T-helper 1 cell treated with Interleukin-12 subunit alpha and Interleukin-12 subunit beta and Interleukin-4 antibody, amounts not matched to agents 30 ng/mL and 1 ng/mL, for 36 hours (primary cell): Measurements from ENCODE around the gene ZCCHC24. TPM values are rescaled to one million over a fixed set of nuclear protein-coding genes. Genes with fewer than 3 reads are reported as not detected.

ENCODE experiments used
- intact Hi-C: fragments of 100-400 bp; cut with micrococcal nuclease; formaldehyde crosslinking; loops from one replicate; pipeline ENCODE4 v1.15.1; 2024
- total RNA-seq: library from RNA; stranded (reverse); gene quantifications from 2 replicates; pipeline ENCODE4 v1.2.3, GENCODE V29; 2022

ZCCHC24 gene
- total RNA-seq, 1 donor from 2014 or later = 0.74 TPM

DNA sequence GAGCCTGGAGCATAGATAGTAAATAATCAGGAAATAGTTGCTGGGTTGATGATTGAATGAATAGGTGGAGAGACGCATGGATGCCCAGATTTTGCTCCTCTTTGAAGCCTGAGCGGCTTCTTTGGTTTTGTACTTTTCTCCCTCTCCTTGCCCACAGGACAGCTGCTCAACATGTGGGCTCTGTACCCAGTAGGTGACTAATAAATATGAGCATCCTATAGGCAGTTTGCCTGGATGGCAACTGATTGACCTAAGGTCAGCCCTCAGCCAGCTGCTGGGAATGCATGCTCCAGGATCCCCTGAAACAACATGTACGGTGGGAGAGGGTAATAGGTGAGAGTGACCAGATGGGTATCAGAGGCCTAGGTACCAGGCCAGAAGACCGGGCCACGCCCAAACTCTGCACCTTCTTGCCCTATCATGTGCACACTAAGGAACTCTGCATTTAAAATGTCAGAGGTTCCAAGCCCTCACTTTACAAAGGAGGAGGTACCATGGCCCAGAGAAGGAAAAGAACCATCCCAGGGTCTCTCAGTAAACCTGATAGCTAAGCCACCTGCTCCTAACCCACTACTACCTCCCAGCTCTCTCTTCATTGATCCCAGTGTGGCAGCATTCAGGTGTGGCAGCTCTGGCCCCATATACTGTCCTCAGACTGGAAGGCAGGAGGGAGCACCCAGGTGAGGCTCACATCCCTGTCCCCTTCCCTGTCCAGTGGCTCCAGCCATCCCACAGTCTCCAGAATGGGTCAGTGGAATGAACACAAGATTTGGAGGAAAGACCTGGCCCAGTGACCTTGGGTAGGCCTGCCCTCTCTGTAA, 2.7 kb upstream of the ZCCHC24 start:
- intact Hi-C loops = loop anchor here (5.0 to 10.0 kb wide), 4 partner anchors 306 to 1087 kb away; partner anchors contain the start of genes NUTM2E and SH2D4B

DNA sequence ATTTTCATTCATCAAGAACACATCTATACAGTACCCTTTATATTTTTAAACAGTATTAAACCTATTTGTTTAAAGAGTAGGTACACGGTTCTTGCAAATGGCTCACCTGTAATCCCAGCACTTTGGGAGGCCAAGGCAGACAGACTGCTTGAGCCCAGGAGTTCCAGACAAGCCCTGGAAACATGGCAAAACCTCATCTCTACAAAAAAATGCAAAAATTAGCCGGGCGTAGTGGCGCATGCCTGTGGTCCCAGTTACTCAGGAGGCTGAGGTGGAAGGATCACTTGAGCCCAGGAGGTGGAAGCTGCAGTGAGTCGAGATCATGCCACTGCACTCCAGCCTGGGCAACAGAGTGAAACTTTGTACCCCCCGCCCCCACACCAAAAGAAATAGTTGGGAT, 1.8 kb upstream of the ZCCHC24 start:
- intact Hi-C loops = loop anchor here (5.0 to 10.0 kb wide), 4 partner anchors 305 to 1088 kb away; partner anchors contain the start of genes NUTM2E and SH2D4B

DNA sequence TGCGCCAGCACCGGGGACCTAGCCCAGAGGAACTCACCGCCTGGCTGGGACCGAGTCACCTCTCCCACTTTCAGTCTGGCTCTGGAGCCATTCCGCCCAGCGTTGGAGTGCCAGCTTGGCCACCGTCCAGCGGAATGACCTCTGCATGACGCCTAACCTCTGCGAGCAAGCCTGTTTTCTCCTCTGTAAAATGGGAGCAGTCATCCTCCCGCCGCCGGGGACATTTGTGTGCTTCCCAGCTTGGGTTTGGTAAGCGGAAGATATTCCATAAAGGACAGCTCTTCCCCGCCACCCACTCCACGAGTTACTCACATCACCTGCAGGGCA, 1.3 kb upstream of the ZCCHC24 start:
- intact Hi-C loops = loop anchor here (1.0 to 10.0 kb wide), 5 partner anchors 18 to 1088 kb away; partner anchors contain the start of genes NUTM2E and SH2D4B

DNA sequence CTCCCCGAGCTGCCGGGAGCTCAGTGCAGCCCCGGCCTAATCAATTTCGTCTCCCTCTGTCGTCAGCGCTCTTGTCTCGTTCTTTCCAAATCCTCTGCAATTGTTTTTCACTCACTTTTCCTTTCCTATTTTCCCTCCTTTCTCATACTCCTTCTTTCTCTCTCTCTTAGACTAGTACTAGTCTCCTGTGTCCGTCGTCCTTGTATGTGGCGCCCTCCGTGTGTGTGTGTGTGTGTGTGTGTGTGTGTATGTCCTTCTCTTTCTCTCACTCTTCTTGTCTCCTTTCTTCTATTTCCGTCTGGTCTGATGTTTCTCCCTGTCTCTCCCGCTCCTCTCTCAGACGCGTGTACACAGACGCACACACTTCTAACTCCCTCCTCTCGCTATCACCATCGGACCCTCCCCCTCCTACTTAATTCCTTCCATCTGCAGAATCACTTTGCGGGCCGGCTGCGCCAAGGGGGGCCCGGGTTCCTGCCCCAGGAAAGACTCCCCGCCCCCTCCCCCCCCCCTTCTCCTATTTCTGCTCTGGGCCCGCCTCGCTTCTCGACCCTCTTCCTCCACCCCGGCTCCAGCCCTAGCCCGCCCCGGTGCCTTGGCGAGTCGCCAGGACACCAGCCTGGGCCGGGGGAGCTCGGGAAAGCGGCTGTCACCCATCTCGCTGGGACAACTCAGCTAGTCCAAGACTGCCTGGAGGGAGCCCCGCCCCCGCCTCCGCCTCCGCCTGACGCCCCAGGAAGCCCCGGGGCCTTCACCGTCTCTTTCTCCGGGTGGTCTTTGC, 743 bp upstream of the ZCCHC24 start:
- intact Hi-C loops = loop anchor here (1.0 to 10.0 kb wide), 16 partner anchors 18 to 1413 kb away; partner anchors contain the start of genes ANXA11, NUTM2E, PPIF and RPS24

DNA sequence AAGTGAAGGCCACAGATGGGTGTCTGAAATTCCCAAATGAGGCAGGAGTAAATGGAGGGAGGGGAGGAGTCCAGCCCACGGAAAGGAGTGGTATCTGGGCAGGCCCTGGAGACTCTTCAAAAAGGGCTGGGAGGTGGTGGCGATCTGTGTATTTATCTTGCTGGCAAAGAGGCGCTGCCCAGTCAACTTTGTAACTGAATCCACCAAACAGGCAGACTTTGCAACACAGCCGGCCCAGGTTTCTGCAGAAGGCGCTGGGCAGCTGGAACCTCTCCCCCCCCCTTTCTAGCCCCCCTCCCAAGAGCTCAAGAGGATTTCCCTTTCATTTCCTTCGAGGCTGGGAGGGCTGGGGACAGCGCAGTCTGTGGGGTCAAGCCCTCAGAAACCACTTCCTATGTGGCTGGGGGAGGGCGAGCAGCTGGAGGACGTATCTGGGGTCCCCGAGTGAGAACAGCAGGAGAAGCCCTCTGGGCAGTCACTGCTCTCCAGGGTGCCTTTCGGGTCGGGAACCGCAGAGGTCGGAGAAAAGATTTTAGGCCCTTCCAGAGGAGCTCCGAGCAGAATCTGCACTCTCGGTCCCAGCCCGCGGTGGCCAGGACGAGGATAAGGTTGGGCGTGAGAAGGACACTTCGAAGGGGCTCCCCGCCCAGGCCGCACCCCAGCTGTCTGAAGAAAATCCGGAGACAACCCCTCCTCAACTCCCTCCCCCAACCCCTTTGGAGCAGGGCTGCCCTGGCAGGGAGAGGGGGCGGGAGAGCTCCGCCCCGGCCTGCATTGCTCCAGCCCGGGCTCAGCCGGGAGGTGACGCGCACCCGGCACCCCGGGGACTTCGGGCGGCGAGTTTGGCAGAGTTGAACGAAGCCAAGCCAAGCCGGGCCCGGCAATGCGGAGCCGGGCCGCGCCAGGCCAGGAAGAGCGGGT, 965 bp downstream of the ZCCHC24 start:
- intact Hi-C loops = loop anchor here (1.0 to 10.0 kb wide), 15 partner anchors 70 to 1411 kb away; partner anchors contain the start of genes ANXA11, NUTM2E, PPIF and RPS24

DNA sequence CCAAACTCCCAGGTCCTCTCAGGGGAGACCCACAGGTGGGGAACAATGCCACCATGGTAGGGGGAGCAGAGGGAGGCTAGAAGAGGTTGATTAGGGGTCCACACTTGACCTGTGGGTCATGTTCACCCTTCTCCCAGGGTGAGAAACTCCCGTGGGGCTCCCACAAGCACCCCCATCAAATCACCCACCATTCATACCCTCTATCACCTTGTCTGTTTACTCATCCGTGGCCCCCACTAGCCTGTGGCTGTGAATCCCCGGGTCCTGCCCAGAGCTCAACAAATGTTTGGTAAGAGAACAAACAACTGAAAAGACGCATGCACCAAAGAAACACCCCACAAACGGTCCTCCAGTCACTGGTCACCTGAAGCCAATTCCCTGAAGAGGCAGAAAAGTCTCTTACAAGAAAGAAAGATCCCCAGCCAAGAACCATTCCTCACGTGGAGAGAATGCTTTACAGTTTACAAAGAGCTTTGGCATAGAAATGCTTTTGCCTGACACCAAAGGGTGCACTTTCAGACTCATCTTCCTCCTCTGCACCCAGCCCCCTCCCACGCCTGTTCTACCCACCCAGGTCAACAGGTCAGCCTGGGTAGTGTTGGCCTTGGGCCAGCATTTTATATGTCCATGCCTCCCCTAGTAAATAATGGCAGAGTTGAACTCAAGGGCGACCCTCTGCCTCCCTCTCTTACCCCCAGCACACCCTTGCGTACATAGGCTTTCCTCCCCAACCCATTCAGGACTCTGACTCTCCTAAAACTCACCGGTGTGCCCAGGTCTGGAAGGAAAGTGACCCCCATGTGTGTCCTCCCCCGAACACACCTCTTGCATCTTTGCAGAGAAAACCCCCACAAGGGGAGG, 1.9 kb downstream of the ZCCHC24 start:
- intact Hi-C loops = loop anchor here (2.0 to 10.0 kb wide), 6 partner anchors 159 to 1091 kb away; partner anchors contain the start of genes NUTM2E, SH2D4B and ZMIZ1

DNA sequence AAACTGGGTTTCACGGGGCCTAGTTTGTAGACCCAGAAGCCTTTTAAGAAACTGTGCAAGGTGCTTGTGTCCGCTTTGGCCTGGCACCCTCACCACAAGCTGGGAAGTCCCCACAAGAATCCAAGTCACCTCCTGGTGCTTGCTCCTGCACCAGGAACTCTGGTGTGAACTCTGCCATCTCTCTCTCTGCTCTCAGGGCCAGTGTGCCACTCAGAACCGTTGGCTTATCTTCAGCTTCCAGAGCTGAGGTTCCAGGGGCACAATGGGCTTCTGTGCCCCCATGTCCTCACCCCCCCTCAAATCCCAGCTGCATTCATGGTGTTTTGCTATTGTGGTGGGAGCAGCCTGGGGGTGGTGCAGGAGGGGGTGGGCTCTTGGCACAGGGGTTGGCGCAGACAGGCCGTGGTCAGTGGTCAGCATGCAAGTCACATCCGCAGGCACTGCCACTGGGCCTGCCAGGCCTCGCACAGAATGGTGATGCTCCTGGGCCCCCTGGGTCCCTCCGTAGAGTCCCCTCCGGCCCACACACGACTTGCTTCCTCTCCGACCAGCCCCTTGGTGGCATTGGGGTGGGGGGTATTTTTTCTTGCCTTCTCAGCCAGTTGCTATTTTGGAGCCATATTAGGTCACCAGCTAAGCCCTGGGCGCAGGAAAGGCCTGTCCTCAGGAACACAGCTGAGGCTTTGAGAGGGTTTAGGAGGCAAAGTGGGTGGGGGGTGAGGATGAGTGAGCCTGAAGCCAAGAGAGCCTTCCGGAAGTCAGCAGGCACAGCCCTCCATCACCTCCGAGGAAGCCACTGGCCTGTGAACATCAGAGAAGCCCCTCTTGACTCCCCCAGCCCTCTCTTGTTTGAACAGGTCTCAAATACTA, 3.0 kb downstream of the ZCCHC24 start:
- intact Hi-C loops = loop anchor here (10.0 kb wide), 2 partner anchors 382 to 1092 kb away; partner anchors contain the start of genes NUTM2E and SH2D4B

DNA sequence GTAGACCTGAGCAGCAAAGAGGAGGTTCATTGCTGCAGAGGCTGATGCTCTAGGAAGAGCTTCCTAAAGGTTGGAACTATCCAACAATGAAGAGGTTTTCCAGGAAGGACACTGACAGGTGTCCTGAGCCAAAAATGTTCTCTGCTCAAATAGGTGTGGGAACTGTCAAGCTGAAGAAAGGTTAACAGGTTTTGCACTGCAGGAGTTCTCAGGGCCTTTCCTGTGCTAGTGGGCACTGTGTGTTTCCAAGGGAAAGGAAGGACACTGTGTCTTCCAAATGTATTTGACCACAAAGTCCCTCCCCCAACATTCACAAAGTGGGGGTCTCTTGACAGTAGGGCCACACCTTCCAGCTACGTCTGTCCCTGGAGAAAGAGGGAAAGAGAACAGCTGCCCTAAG, 4.0 kb downstream of the ZCCHC24 start:
- intact Hi-C loops = loop anchor here (10.0 kb wide), 2 partner anchors 383 to 1093 kb away; partner anchors contain the start of genes NUTM2E and SH2D4B

DNA sequence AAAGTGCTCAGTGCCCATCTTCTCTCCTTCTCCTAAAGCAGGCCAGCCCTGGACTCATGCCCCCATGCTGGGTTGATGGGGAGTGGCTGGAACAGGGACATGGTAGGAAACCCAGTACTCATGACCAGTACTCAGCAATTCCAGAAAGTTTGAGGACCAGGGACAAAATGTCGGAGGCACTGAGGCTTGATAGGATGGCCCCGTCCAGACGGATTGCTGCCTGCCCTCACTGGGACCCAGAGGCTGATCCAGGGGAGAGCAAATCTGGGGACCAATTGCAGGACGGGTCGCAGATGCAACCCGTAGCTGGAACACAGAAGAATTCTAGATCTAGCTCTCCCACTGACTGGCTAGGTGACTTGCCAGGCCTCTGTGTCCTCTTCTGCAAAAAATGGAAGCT, 5.1 kb downstream of the ZCCHC24 start:
- intact Hi-C loops = loop anchor here (10.0 kb wide), 2 partner anchors 385 to 1095 kb away; partner anchors contain the start of genes NUTM2E and SH2D4B

DNA sequence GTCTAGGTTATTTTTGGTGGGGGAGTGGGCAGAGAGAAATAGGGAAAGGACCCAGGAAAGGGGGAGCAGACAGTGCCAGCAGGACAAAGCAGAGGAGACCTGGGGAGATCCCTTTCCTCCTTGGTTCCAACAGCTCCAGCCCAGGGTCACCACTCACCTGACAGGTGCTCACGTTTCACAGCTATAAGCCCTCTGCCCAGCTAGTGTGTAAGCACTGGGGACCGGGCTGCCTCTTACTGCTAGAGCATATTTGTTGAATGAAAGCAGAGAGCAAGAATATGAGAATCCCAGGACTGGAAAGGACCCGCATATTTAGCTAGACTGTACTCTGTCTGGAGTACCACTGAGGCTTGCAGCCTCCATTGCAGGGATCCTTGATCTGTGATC, 6.7 kb downstream of the ZCCHC24 start:
- intact Hi-C loops = no loop called here

DNA sequence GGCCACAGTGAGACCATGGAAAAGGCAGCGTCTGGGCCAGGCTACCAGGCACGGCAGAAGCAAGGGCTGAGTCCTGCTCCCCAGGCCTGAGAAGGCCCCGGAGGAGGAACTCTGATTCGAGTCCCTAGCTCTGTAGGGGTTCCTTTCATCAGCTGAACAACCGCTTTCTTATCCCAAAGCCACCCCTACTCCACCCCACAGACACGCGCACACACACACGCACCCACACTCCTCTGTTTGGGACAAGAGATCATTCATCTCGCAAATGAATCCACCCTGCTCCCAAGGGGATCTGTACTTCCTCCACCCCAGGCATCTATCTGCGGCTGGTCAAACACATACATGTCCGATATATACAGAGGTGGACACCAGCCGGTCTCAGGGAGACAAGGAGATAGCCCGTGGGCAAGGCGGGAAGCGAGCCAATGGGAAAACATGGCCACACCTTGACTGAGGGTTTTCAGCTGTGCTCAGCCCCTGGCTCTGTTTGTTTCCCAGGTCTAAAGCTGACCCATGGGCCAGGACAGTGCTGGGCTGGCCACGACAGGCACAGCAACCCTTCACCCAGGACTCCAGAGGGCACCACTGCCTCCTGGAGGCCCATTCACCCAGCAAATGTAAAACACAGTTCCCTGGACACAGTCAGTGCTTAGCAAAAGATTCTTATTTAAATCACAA, 7.3 kb downstream of the ZCCHC24 start:
- intact Hi-C loops = no loop called here

DNA sequence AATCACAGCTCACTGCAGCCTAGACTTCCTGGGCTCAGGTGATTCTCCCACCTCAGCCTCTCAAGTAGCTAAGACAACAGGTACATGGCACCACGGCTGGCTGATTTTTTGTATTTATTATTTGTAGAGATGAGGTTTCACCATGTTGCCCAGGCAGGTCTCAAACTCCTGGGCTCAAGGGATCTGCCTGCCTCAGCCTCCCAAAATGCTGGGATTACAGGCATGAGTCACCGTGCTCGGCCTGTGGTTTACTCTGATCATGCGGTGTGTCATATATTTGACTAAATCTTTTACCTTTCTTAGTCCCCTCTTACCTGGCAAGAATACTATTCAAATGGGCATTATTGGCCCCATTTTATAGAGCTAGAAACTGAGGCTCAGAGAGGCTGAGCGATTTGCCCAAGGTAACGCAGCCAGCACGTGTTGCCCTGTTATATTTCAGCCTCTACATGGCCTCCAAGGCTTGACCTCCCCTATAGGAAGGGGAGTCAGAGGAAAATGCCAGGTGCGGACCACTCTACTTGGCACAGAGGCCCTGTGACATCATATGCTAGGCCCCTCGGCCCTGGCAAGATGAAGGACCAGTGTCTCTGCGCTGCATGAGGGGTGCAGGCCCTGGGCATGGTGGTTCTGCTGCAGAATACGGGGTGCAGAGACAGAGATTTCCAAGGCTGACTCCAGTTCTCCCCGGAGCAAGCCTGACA, 8.2 kb downstream of the ZCCHC24 start:
- intact Hi-C loops = no loop called here

DNA sequence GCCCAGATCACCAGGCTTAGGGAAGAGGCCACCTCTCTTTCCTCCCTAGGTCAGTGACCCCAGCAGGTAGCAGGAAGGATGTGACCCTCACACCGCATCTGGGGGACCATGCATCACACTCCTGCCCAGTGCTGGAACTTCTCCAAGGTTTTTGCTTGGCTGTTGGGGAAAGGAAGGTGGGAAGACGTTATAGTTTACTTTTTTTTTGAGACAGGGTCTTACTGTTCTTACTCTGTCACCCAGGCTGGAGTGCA, 8.6 kb downstream of the ZCCHC24 start:
- intact Hi-C loops = no loop called here

DNA sequence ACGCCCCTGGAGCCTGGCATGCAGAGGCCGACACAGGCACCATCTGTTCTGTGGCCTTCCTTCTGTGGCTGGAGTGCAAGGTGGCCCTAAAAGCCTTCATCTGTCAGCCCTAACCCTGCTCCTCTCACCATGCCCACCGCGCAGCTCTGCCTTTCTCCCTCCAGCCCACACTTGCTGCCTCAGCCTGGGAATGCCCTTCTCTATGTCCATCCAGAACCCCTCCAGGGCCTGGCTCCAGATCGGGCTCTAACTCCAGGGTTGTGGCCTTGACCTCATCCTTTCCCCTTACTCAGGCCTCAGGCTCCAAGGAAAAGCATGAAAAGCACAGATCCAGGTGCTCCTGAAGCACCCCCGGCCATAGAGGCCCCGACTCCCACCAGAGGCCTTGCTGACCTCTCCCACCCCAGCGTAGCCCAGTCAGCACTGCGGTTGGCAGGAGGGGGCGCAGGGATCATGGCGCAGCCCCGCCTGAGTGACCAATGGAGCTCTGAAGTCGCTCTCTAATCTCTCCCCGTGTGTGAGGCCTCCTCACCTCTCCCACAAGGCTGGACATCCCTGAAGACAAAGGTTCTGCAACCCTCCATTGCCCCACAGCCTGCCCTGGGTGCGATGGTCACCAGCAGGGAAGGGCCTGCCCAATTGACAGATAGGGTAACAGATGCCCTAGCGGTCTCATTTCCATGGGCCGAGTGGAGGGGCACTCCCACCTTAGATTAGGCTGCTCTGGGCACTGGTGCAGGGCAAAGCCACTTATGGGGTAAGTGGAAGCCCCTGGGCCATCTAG, 9.2 kb downstream of the ZCCHC24 start:
- intact Hi-C loops = no loop called here

DNA sequence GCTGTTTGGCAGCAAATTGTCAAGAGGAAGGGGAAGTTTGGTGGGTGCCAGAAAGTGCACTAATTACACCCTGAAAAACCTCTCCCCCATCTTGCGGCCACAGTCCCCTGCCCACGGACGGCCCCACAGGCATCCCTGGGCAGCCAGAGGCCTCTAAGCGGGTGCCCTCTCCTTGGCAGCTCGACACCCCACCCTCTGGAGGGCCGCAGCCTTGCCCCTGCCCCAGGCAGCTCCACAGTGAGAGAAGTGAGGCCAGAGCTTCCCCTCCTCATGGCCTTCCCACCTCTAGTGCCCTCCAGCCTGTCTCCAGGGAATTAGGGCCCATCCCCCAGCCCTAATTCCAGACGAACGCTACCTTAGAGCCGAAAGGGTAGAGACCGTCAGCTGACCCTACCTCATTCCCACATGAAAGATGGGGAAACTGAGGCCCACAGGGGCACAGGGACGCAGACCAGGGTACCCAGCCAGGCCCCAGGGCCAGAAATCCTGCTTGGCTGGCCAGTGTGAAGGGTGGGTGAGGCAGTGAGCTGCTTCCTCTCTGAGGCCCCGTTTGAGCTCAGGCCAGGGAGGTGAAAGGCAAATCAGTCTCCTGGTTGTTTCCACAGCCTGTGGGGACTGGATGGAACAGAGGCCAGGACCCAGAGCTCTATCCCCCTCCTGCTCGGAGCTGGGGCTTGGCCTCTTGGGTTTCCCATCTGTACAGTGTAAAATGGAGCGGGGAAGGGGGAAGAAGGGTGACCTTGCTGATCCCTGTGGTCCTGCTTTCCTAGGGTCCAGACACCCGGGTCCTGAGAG, 10.0 kb downstream of the ZCCHC24 start:
- intact Hi-C loops = no loop called here

DNA sequence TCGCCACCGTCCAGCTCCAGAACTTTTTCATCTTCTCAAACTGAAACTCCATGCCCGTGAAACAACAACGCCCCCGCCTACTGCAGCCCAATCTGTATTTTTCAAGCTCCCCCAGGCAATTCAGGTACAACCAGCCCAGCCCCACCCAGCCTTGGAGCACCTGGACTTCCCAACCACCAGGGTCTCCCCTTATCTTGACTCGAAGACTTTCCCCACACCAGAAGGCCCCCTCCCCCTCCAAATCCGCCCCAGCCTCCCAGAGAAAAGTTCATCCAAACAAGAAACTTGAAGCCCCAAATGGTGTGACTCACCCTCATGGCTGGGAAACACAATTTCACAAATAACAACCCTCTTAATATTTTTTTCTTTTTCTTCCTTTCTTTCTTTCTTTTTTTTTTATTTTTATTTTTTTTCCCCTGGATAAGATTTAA, 10.6 kb downstream of the ZCCHC24 start:
- intact Hi-C loops = no loop called here
